Measurements from ENCODE around the gene GJB5.

- TF ChIP-seq EP300 (IDR thresholded peaks at IDR 0.05; ENCODE audit: borderline replicate concordance) (no peak), RAD21 (IDR thresholded peaks at IDR 0.05; ENCODE audit: low read depth) (no peak), REST (IDR thresholded peaks at IDR 0.05; ENCODE audit: low read depth) (no peak)
These were observed 22.9 kb downstream of the GJB5 start for GRCh38 chr1:34777519-34778321.

Data from Ishikawa (cell line).